Rectal smooth muscle tissue (tissue), 1 donor: ENCODE results near the gene ZNF148.

Source experiments
- H3K27ac ChIP-seq: one replicate; pipeline ENCODE4 v1.7.0; 2013; ENCODE audit warnings: low read depth, low read length, inconsistent platforms
- H3K27me3 ChIP-seq: one replicate; pipeline ENCODE4 v1.7.0; 2013; ENCODE audit warnings: low read length; ENCODE audit not compliant: control insufficient read depth, insufficient read depth
- H3K36me3 ChIP-seq: one replicate; pipeline ENCODE4 v1.7.0; 2013; ENCODE audit warnings: low read length; ENCODE audit not compliant: control insufficient read depth, insufficient read depth
- H3K4me1 ChIP-seq: one replicate; pipeline ENCODE4 v1.7.0; 2013; ENCODE audit warnings: low read length; ENCODE audit not compliant: control insufficient read depth, insufficient read depth
- H3K4me3 ChIP-seq: one replicate; pipeline ENCODE4 v1.7.0; 2013; ENCODE audit warnings: low read length
- H3K9ac ChIP-seq: one replicate; pipeline ENCODE4 v1.7.0; 2013; ENCODE audit warnings: low read length

The ZNF148 gene

DNA sequence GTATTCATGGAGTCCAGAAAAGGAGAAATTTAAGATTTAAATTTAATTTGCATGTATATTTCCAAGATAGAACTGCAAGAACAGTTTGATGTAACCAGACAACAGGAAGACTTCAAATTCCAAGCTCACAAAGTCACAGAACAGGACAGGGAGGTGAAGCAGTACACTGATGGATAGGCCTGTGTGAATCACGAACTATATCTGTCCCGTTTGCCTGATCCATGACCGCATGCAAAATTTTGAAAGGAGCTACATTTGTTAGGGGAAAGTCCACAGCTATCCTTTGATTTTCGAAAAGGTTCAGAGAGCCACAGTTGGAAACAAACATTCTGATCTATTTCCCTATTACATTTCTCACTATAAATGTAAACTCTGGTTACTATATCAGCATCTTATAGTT is 83.1 kb downstream of the ZNF148 start:
- Histone ChIP-seq H3K9ac (no peak overlapping the region), H3K4me3 (no peak overlapping the region), H3K27ac (no peak overlapping the region), H3K36me3 (no peaks in the 10 kb centered on the region), H3K27me3 (no peaks in the 10 kb centered on the region), H3K4me1 (no peaks in the 10 kb centered on the region)

- no peak overlapping the region for H3K9ac ChIP-seq
- H3K36me3 ChIP-seq = no peaks in the 10 kb centered on the region
- no peaks in the 10 kb centered on the region for H3K27me3 ChIP-seq
- H3K4me3 ChIP-seq = no peak overlapping the region
- no peak overlapping the region for H3K27ac ChIP-seq
- no peaks in the 10 kb centered on the region for H3K4me1 ChIP-seq
Measured at GRCh38 chr3:125289429-125289981, 85.6 kb downstream of the ZNF148 start.

DNA sequence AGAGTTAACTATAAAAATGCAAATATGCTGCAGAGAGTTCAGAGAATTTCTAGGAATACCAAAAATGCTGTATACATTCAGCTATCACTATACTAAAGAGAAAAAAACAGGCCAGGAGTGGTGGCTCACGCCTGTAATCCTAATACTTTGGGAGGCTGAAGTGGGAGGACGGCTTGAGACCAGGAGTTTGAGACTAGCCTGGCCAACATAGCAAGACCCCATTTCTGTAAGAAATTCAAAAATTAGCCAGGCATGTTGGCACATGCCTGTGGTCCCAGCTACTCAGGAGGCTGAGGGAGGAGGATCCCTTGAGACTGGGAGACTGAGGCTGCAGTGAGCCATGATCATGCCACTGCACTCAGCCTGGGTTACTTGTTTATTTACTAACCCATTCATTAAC is 87.9 kb downstream of the ZNF148 start:
- no peak overlapping the region for H3K4me3 ChIP-seq
- no peak overlapping the region for H3K27ac ChIP-seq
- H3K9ac ChIP-seq = no peak overlapping the region
- no peaks in the 10 kb centered on the region for H3K27me3 ChIP-seq
- H3K4me1 ChIP-seq = no peaks in the 10 kb centered on the region
- no peaks in the 10 kb centered on the region for H3K36me3 ChIP-seq

- Histone ChIP-seq H3K27me3 (no peaks in the 10 kb centered on the region), H3K4me1 (no peaks in the 10 kb centered on the region), H3K9ac (no peak overlapping the region), H3K4me3 (no peak overlapping the region), H3K36me3 (no peaks in the 10 kb centered on the region), H3K27ac (no peak overlapping the region)
Measured at GRCh38 chr3:125281381-125281780, 93.7 kb downstream of the ZNF148 start.

DNA sequence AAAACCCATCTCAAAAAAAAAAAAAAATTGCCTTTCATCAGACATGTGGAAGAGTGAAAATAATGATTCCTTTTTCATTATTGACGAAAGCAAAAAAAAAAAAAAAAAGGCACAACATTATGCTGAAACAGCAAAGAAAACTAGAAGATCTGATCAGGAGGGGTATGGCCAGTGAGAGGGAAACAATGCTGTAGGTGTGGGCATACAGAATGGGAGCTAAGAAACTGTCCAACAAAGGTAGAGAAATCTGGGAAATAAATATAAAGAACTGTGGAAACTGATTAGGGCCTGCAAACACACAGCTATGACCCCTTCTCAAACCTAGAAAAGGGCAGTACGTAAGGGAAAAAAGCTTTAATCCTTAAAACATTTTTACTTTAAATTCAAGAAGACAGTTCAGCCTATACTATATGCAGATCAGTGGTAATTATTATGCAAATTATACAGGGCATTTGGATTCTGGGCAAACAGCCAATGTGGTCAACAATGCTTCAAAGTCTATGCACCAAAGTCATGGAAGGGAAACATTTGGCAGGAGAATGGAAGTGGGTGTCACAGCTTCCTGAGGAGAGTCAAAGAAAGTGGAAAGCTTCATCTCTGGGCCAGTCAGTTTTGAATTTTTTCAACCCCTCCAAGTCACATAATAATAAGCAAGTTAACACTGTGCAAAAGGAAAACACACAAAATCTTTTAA is 94.3 kb downstream of the ZNF148 start:
- H3K4me1 ChIP-seq = no peaks in the 10 kb centered on the region
- no peak overlapping the region for H3K9ac ChIP-seq
- no peak overlapping the region for H3K4me3 ChIP-seq

GRCh38 chr3:125278155-125278554 is 97.0 kb downstream of the ZNF148 start:
- Histone ChIP-seq H3K27me3 (no peaks in the 10 kb centered on the region), H3K36me3 (no peaks in the 10 kb centered on the region), H3K4me1 (no peaks in the 10 kb centered on the region), H3K27ac (no peak overlapping the region), H3K9ac (no peak overlapping the region), H3K4me3 (no peak overlapping the region)

More for the DNA sequence above, 94.3 kb downstream of the ZNF148 start:
- Histone ChIP-seq H3K27me3 (no peaks in the 10 kb centered on the region), H3K27ac (no peak overlapping the region), H3K36me3 (no peaks in the 10 kb centered on the region)

DNA sequence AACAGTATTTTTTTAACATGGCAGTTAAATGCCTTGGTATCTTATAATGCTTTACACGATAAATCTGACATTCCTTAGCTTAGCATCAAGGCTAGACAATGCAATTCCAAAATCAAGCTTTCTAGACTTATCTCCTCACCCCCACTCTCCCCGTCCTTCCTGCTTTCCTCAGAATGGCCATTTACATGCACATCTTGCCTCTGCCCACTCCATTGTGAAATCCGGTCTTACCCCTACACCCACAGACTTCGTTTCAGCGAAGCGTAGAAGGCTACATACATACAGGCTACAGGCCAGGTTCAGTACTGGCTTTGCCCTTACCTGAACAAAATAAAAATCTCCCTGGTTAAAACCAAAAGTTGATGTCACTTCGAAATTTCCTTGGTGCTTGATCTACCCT is 104.0 kb downstream of the ZNF148 start:
- H3K36me3 ChIP-seq = no peaks in the 10 kb centered on the region
- no peaks in the 10 kb centered on the region for H3K27me3 ChIP-seq

DNA sequence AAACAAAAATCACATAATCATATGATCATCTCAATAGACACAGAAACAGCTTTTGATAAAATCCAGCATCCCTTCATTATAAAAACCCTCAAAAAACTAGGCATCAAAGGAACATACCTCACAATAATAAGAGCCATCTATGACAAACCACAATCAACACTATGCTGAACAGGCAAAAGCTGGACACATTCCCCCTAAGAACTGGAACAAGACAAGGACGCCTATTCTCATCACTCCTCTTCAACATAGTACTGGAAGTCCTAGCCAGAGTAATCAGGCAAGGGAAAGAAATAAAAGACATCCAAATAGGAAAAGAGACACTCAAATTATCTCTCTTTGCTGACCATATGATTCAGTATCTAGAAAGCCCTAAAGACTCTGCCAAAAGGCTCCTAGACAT is 107.7 kb downstream of the ZNF148 start:
- no peak overlapping the region for H3K4me3 ChIP-seq
- no peaks in the 10 kb centered on the region for H3K4me1 ChIP-seq
- H3K27me3 ChIP-seq = no peaks in the 10 kb centered on the region
- H3K27ac ChIP-seq = no peak overlapping the region
- no peak overlapping the region for H3K9ac ChIP-seq
- H3K36me3 ChIP-seq = no peaks in the 10 kb centered on the region

More for the DNA sequence above, 104.0 kb downstream of the ZNF148 start:
- Histone ChIP-seq H3K27ac (no peak overlapping the region), H3K9ac (no peak overlapping the region), H3K4me1 (no peaks in the 10 kb centered on the region), H3K4me3 (no peak overlapping the region)

DNA sequence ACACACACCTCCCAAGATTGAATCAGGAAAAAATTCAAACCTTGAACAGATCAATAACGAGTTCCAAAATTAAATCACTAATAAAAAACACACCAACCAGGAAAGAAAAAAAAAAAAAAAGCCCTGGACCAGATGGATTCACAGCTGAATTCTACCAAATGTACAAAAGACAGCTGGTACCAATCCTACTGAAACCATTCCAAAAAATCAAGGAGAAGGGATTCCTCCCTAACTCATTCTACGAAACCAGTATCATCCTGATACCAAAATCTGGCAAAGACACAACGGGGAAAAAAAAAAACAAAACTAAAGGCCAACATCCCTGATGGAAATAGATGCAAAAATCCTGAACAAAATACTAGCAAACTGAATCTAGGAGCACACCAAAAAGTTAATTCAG is 108.2 kb downstream of the ZNF148 start:
- H3K27ac ChIP-seq = no peak overlapping the region
- H3K9ac ChIP-seq = no peak overlapping the region
- H3K4me1 ChIP-seq = no peaks in the 10 kb centered on the region
- H3K4me3 ChIP-seq = no peak overlapping the region
- no peaks in the 10 kb centered on the region for H3K36me3 ChIP-seq
- no peaks in the 10 kb centered on the region for H3K27me3 ChIP-seq

- Histone ChIP-seq H3K4me3 (no peak overlapping the region), H3K36me3 (no peaks in the 10 kb centered on the region), H3K27ac (no peak overlapping the region), H3K9ac (no peak overlapping the region), H3K27me3 (no peaks in the 10 kb centered on the region), H3K4me1 (no peaks in the 10 kb centered on the region)
Measured at GRCh38 chr3:125262161-125262560, 113.0 kb downstream of the ZNF148 start.

DNA sequence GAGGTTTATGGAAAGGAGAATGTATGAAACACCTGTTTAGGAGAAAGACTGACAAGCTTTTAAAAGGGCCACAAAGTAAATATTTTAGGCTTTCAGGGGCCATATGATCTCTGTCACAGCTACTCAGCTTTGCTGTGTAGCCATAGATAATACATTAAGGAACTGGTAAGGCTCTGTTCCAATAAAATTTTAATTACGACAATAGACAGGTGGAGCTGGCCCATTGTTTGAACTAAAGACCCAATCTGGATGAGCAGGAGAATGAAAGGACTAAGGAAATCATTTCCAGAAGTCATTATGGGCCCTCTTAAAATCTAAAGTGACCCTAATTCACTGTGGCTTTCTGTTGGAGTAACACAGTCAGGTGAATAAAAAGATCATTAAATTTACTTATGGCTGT is 114.1 kb downstream of the ZNF148 start:
- H3K27ac ChIP-seq = no peak overlapping the region
- H3K4me1 ChIP-seq = no peaks in the 10 kb centered on the region
- H3K27me3 ChIP-seq = no peaks in the 10 kb centered on the region
- no peaks in the 10 kb centered on the region for H3K36me3 ChIP-seq
- H3K9ac ChIP-seq = no peak overlapping the region
- no peak overlapping the region for H3K4me3 ChIP-seq

- Histone ChIP-seq H3K4me3 (no peak overlapping the region), H3K4me1 (no peaks in the 10 kb centered on the region), H3K27me3 (no peaks in the 10 kb centered on the region), H3K27ac (no peak overlapping the region), H3K9ac (no peak overlapping the region), H3K36me3 (no peaks in the 10 kb centered on the region)
Measured at GRCh38 chr3:125260158-125260557, 115.0 kb downstream of the ZNF148 start.

DNA sequence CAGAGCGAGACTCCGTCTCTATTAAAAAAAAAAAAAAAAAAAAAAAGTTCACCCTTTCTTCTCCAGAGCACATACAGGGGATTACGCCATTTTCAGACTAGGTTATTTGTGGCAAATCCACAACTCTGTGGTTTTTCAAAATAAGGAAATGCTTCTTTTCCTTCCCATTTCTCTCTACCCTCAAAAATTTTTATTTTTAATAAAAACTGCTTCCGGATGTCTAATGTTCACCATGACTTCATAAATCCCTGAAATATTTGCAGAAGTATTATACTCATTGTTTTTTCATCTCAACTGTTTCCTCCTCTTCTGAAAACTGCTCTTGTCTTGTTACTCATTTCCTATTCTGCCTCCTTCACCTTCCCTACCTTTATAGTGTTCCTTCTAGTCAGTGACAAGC is 117.6 kb downstream of the ZNF148 start:
- Histone ChIP-seq H3K27ac (no peak overlapping the region), H3K36me3 (no peaks in the 10 kb centered on the region), H3K4me1 (no peaks in the 10 kb centered on the region), H3K4me3 (no peak overlapping the region), H3K27me3 (no peaks in the 10 kb centered on the region), H3K9ac (no peak overlapping the region)
